Thyroid gland (tissue), 4 donors: Measurements from ENCODE around the gene COL12A1. TPM values are rescaled to one million over a fixed set of nuclear protein-coding genes. Genes with fewer than 3 reads are reported as not detected.

Experiments used
- DNase-seq, 2 donors: peaks; one replicate each; pipeline ENCODE4 v3.0.0-alpha.2; 2019
- H3K27ac ChIP-seq, 3 donors: fragments of 200-600 bp; sonication (generic); 1 replicate in 2 of 3; 2 replicates in 1 of 3; pipeline ENCODE4 v1.5.1; 2016 to 2019; ENCODE audit warnings: mild to moderate bottlenecking in 1 of 3, moderate library complexity in 1 of 3
- H3K27me3 ChIP-seq: fragments of 200-600 bp; sonication (generic); one replicate; pipeline ENCODE4 v1.5.1; 2019
- H3K36me3 ChIP-seq, 2 donors: fragments of 200-600 bp; sonication (generic); one replicate each; pipeline ENCODE4 v1.5.1; 2016 to 2019
- H3K4me1 ChIP-seq, 2 donors: fragments of 200-600 bp; sonication (generic); one replicate each; pipeline ENCODE4 v1.5.1; 2017 to 2019
- H3K4me3 ChIP-seq, 3 donors: fragments of 200-600 bp; sonication (generic); replicated peaks in 1 of 3; 1 replicate in 2 of 3; 2 replicates in 1 of 3; pipeline ENCODE4 v1.5.1; 2016; ENCODE audit warnings: mild to moderate bottlenecking in 1 of 3
- H3K9me3 ChIP-seq: fragments of 200-600 bp; sonication (generic); one replicate; pipeline ENCODE4 v1.5.1; 2017
- CTCF ChIP-seq, 6 experiments: fragments of 200-600 bp in 3 of 6; fragments of 450-650 bp in 3 of 6; sonication (generic) in 3 of 6; IDR thresholded peaks; one replicate each; pipeline ENCODE4 v1.5.1; 2016 to 2019; ENCODE audit warnings: antibody characterized with exemption in 6 of 6, mild to moderate bottlenecking in 2 of 6, inconsistent platforms in 1 of 6, moderate library complexity in 1 of 6
- POLR2A ChIP-seq, 2 donors: fragments of 450-650 bp; IDR thresholded peaks; one replicate each; pipeline ENCODE4 v1.6.1; 2017; ENCODE audit warnings: antibody characterized with exemption in 2 of 2, mild to moderate bottlenecking in 2 of 2, moderate library complexity in 1 of 2
- whole genome bisulfite sequencing, 2 donors: methylation state at CpG; one replicate each; pipeline ENCODE4 v1.1.5; 2017; 5-methylcytosine and 5-hydroxymethylcytosine counted together
- intact Hi-C: fragments of 100-400 bp; cut with DNase I; formaldehyde crosslinking; loops from one replicate; pipeline ENCODE4 v1.15.1; 2023
- total RNA-seq, 4 donors: library from RNA; depleted of rRNA; stranded (reverse); fragments of >200 nt; gene quantifications; one replicate each; pipeline ENCODE4 v1.2.3, GENCODE V29; 2016

Gene COL12A1
- total RNA-seq, 4 donors from 2014 or later: 17.2 to 52.9 (median 27.0) TPM

DNA sequence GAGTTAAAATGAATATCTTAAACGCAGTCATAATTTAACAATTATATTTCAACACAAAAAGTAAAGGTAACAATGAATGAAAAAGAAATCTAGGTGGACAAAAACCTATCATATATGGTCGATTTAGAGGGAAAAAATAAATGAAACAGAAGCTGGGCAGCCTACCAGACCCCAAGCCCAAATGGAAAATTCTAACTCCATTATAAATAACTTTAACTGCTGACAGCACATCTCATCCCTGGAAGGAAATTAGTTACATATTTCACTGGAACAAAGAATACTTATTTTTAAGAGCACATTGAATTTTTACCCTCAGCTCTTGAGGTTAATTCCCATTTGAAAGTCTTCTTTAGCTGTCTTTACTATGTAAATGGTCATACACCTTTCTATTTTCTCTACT is 39.1 kb downstream of the COL12A1 start:
- TF ChIP-seq CTCF (IDR thresholded peaks at IDR 0.05): no peak
- no peak for TF ChIP-seq POLR2A (IDR thresholded peaks at IDR 0.05)
- Histone ChIP-seq H3K36me3 (no peaks in the 10 kb centered on the region), H3K4me3 (no peak overlapping the region), H3K4me1 (no peaks in the 10 kb centered on the region), H3K27ac (no peak overlapping the region), H3K9me3 (no peaks in the 10 kb centered on the region), H3K27me3 (no peaks in the 10 kb centered on the region)
- intact Hi-C loops: no loop called here
- WGBS, 2 donors: 66 to 74% methylated on average over 2 of the region's 2 CpGs
- DNase-seq: no peak

DNA sequence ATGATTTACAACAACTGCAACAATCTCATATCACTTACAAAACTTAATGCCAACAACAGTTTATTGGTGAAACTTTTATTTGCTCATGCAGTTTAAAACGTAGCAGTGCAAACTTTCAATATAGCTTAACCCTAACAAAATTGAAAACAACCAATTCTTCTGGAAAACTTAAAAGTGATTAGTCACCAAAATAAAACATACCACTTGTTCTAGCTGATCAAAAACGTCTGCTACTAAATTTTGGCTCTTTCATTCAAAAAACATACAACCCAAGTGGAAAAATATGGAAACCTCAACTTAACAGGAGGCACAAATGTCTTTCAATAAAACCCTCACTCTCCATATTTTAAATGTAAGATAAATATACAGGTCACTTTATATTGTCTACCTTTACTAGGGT is 39.6 kb downstream of the COL12A1 start:
- Histone ChIP-seq H3K4me1 (no peaks in the 10 kb centered on the region), H3K27ac (no peak overlapping the region), H3K9me3 (no peaks in the 10 kb centered on the region), H3K27me3 (no peaks in the 10 kb centered on the region), H3K4me3 (no peak overlapping the region), H3K36me3 (no peaks in the 10 kb centered on the region)
- 59% methylated on average over 2 of the region's 2 CpGs for WGBS, 2 donors
- intact Hi-C loops: no loop called here
- no peak for DNase-seq
- no peak for TF ChIP-seq CTCF (IDR thresholded peaks at IDR 0.05)
- no peak for TF ChIP-seq POLR2A (IDR thresholded peaks at IDR 0.05)

DNA sequence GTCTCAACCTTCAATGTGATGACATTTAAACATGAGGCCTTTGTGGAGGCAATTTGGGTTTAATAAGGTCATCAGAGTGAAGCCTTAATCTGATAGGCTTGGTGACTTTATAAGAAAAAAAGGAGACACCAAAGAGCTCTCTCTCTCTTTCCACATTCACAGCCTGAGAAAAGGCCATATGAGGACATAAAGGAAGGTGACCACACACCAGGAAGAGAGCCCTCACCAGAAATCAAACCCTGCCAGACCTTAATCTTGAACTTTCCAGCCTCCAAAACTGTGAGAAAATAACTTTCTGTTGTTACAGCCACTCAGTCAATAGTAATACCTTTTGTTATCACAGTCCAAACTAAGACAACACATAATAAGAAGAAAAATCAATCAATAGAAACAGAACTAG is 47.7 kb downstream of the COL12A1 start:
- intact Hi-C loops: no loop called here
- no peak for DNase-seq
- Histone ChIP-seq H3K27ac (no peak overlapping the region), H3K36me3 (no peaks in the 10 kb centered on the region), H3K4me1 (no peaks in the 10 kb centered on the region), H3K9me3 (no peaks in the 10 kb centered on the region), H3K27me3 (no peaks in the 10 kb centered on the region), H3K4me3 (no peak overlapping the region)
- TF ChIP-seq CTCF (IDR thresholded peaks at IDR 0.05) (no peak), POLR2A (IDR thresholded peaks at IDR 0.05) (no peak)

DNA sequence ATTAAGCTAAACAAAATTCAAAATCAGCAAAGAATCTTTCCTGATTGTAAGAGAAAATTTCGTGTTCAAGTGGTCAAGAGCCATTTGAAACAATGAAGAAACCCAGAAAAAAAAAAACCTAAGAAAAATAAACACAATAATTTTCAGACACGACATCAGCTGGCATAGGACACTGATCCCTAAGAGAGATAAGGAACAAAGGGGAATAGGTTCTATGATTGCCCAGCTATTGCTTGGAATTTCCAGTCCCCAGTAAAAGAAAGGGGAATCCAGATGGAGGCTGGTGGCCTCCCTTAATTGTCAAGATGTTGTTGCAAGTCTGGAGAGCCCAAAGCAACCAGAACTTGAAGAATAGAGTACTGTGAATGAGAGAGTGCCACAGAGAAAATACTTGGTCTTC is 48.5 kb downstream of the COL12A1 start:
- H3K27me3 ChIP-seq: no peaks in the 10 kb centered on the region
- WGBS, 2 donors: 41 to 46% methylated on average over 2 of the region's 2 CpGs
- no peak for DNase-seq
- H3K9me3 ChIP-seq: no peaks in the 10 kb centered on the region
- intact Hi-C loops: no loop called here
- no peak overlapping the region for H3K4me3 ChIP-seq
- no peaks in the 10 kb centered on the region for H3K36me3 ChIP-seq
- no peaks in the 10 kb centered on the region for H3K4me1 ChIP-seq
- no peak for TF ChIP-seq CTCF (IDR thresholded peaks at IDR 0.05)
- TF ChIP-seq POLR2A (IDR thresholded peaks at IDR 0.05): no peak
- H3K27ac ChIP-seq: no peak overlapping the region

- 87 to 91% methylated on average over 8 of the region's 8 CpGs for WGBS, 2 donors
- TF ChIP-seq POLR2A (IDR thresholded peaks at IDR 0.05) (no peak), CTCF (IDR thresholded peaks at IDR 0.05) (no peak)
- intact Hi-C loops: no loop called here
- Histone ChIP-seq H3K9me3 (no peaks in the 10 kb centered on the region), H3K4me1 (no peaks in the 10 kb centered on the region), H3K27me3 (no peaks in the 10 kb centered on the region), H3K36me3 (no peaks in the 10 kb centered on the region), H3K4me3 (no peak overlapping the region), H3K27ac (no peak overlapping the region)
- DNase-seq: no peak
Measured at GRCh38 chr6:75156186-75156878, 49.5 kb downstream of the COL12A1 start.
